Stimulated activated CD4-positive, alpha-beta T cell treated with anti-CD3 and anti-CD28 coated beads, Interleukin-1b, Interleukin-23, amount 100 ng/mL, for 4 hours (primary cell): ENCODE measurements around the gene C1QL1.
A peak's percentile ranks its signal among the peaks of the same experiment; 100 is the strongest.

Experiments used
- DNase-seq, 2 donors: peaks; one replicate each; pipeline ENCODE4 v3.0.0-alpha.2; 2020; ENCODE audit warnings: low read depth in 2 of 2

C1QL1 gene

DNA sequence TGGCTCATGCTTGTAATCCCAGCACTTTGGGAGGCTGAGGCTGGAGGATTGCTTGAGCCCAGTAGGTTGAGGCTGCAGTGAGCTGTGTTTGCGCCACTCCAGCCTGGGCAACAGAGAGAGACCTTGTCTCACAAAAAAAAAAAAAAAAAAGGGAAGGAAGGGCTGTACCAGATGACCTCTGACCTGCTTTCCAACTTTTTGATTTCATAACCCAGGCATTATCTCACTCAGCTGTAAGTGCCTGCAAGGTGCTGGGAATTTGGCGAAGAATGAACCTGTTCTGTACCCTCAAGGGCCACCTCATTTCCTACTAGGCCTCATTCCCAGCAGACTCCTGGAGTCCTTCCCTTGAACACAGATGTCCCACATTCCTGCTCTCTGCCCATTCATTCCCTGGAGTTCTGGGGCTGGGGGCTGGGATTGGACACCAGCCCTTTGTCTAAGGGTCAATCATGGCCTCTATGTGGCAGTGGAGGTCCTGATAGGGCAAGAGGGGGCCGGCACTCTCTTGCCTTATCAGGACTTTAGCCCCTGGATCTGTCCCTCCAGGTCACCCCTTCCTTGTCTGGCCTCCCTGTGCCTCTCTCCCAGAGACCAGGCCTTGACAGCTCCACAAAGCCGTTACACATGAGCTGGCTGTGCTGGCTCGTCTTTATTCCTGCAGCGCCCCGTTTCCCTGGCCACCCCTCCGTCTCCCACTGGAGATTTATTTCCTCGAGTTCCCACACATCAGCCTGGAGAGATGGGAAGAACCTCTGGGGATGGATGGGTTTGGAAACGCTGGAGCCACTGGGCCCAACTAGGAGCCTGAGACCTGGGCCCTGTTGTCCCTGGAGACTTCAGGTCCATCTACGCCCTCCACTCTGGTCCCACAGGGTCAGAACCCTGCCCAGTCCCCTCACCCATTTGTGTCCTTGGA, 52.0 kb downstream of the C1QL1 start:
- no peak for DNase-seq

- no peak for DNase-seq
These were observed 52.8 kb downstream of the C1QL1 start, which contains the start of gene GFAP for GRCh38 chr17:44915321-44915726. Gene GFAP, minus strand, starts transcription at chr17:44915500. Its CDS starts 14 bp downstream, at chr17:44915486.

GRCh38 chr17:44914698-44915271, 53.3 kb downstream of the C1QL1 start:
- DNase-seq, result no peak

- DNase-seq, result no peak
These were observed 54.0 kb downstream of the C1QL1 start for GRCh38 chr17:44914148-44914547.

GRCh38 chr17:44913676-44914075, 54.4 kb downstream of the C1QL1 start:
- no peak for DNase-seq

DNA sequence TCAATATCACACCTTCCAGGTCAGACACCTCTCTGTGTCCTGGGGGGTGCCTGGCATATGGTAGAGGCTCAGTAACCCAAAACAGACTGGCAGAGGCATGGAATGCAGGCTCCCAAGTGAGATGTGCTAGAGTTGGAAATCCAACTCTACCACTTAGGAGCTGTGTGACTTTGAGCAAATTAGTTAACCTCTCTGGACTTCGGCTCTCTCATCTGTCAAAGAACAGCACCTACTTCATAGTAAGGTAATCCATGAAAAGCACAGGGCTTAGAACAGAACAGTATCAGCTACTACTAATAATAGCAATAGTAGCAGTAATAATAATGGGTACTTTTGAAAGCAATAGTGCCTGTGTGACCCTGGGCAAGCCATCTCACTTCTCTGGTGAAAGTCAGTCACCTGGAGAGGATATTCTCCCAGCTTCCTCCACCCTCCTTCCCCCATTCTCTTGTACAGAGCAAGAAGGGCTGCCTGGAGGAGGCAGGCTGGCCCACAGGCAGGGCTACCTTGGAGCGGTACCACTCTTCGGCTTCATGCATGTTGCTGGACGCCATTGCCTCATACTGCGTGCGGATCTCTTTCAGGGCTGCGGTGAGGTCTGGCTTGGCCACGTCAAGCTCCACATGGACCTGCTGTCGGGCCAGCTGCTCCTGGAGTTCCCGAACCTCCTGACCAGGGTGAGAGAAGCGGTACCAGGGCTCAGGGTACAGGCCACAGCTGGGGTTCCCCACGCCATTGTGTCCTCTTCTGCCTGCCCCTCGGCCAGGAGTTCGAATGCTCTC, 55.1 kb downstream of the C1QL1 start:
- no peak for DNase-seq

GRCh38 chr17:44911133-44912001, 56.7 kb downstream of the C1QL1 start:
- DNase-seq, result peak; percentile 18 to 26

GRCh38 chr17:44910231-44911106, 57.6 kb downstream of the C1QL1 start:
- no peak for DNase-seq
